ENCODE results near the gene DAB2. TPM values are rescaled to one million over a fixed set of nuclear protein-coding genes. Genes with fewer than 3 reads are reported as not detected.
"Not testable (repeated sequence)": the region's sequence is repeated elsewhere in the genome, so short reads cannot be mapped to it uniquely, and the experiment has no call there.

DAB2 gene
- total RNA-seq, 1 donor from 2014 or later, result 64.5 TPM

DNA sequence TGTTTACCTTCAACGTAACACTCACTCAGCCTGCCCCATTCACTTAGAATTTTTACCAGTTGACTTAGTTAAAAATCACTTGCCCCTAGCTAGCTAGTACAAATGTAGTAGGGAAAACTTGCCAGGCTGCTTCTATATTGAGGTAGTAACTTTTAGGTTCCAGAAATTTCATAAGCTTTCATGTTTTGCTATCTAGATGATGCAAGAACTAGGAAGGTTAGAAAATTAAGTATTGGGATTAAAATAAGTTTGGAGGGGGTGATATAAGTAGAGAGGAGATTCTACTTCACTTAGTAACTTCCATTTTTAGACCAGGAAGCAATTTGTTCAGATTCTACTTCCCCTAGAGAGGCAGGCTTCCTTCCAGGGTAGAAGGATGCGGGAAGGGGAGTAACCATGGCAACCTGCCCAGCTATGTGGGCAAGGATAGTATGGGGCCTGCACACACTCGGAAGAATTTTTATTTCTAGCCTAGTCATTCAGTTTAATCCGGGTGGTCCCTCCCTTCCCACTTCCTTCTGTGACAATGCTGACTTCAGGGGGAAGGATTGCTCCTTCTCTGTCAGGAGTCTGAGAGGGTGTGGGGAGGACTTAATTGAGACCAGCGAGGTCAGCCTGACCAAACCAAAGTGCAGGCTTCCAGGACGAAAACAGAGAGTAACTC is 4.2 kb downstream of the DAB2 start:
- DNase-seq, result peak; percentile 53

DNA sequence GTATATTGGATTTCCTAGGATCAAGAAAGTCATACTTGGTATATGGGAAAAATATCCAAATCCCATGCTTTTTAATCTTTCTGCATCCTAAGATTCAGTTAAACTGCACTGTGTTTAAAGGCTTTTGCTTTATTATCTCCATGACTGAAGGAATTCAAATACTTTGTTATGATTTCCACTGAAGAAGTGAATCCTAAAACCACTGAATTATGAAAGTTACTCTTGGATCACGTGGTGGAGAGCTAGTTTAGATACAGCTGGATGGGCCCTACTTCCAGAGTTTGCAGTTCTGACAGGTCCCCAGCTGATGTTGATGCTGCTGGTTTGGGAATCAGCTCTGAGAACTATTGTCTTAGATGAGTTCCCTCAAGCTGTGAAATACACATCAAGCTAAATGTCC is 5.0 kb downstream of the DAB2 start:
- no peak for DNase-seq

DNA sequence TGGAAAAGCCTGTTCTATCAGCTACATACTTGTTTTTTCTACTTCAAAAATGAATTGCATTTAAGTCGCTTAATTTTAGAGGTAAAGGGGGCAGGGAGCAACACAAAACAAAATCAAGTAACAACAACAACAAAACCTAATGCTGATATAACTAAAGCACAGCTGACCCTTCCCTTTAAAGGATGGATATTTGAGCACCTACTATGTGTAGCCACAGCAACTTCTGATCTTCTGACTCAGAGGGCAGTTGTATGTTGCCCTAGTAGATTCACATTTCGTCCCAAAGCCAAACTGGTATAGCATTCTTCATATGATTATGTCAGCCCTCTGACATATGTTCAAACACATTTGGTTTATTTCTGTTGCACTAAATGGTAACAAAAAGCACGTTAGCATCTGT is 6.8 kb downstream of the DAB2 start:
- no peak for DNase-seq

DNA sequence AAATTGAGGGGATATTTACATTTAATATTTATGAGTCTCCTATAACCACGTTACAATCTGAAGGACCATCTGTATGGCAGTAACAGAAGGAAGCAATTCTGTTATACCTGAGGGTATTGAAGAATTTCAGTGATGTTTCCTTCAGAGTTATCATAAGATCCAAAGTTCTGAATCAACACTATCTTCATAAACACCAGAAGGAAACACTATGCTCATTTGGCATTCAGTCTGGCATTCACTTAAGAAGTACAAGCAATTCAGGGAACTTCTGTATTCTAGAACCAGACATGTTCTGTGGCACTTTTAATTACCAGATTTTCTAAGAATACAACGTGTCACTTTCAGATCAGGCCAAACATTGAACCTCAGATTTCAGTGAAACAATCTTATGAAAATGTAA is 9.6 kb downstream of the DAB2 start:
- no peak for DNase-seq

DNA sequence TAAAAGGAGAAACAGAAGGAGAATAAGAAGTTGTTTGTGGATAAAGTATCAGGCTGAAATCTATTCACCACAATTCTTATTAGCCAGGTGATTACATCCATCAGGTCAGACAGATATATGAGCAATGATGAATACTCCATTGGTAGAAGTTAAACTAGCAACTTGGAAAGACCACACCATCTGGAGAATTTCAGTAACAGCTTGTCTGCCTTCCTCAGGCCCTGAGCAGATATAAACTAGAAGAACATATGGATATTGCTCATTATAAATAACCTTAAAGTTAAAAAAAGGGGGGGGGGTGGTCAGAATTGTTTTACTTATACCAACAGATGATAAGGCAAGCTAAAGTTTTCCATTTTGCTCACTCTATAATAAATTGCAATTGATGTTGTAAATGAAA is 10.4 kb downstream of the DAB2 start:
- DNase-seq, result no peak

DNA sequence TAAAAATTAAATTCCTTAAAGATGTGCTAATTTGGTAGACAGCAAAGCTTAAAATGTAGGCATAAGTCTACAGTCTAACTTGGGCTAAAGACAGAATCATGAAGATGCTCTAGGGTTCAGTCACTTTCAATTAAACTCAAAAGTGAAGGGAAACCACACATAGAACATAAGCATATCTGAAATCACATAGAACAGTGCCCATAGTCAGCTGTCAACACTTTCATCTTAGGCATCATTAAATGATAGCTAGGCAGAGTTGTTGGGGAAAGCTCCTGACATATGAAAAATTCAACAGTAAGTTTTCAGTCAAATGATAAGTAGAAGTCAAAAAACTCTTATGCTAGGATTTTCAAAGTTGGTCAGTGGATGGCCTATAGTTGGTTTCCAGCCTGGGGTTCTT is 11.0 kb downstream of the DAB2 start:
- DNase-seq, result no peak

DNA sequence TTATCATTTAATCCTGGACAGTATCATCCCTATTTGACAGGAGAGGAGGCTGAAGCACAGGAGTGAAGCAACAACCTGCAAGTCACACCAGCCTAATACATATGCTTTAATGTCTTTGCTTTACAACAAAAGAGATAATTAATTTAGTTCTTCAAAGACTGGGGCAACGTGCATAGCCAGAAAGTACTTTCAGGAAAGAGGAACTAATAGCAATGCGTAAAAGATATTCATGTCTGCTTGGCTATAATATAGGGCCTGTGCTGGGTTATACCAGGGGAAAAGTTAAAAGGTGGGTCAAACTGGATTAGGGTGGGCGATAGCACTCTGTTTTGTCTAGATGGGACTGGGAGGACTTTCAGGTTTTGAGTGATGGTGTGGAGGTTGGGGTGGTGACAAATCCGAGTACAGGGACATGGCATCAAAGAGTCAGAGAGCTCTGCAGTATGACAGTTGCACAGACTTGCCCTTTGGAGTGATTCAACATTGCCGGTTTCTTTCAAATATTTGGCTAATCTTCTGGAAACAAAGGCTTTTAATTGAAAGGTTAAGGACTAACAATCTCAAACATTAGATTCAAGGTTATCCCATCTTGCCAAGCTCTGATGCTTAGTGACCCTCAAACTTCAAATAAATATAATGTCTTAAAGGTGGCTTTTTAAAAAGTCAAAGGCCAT is 11.9 kb downstream of the DAB2 start:
- no peak for DNase-seq

DNA sequence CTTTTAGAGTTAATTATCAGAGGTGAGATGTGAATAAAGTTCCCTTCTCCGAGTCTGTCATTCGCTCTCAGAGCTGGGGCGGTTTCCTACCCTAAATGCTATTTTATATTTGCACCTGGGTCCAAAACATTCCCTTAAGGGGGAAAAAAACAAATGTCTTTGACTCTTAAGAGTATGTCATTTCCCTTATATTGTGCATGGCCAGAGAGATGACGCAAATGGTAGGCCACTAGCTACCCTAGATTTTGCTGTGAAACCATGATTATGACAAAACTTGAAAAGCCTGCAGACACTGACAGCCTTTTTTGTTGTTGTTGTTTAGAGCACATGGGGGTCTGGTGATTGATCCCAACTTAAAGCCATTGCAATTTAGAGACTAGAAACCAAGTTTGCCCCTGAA is 12.8 kb downstream of the DAB2 start:
- DNase-seq, result no peak

DNA sequence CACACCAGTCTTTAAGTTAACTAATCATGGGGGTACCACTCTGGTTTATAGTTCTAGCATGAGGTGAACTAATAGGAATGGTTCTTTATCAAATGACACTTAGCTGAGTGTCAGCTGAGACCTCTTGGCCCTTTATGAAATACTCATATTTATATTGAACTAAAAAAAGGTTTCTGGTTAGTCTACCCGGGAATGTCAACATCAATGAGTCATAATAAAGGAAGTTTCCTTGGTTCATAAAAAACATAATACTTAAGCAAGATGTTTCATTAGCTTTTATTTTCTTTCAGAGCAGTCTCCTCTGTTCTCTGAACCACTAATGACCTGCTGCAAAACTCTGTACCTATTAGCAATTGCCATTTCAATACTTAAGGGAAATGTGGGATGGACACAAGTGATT is 13.7 kb downstream of the DAB2 start:
- no peak for DNase-seq

DNA sequence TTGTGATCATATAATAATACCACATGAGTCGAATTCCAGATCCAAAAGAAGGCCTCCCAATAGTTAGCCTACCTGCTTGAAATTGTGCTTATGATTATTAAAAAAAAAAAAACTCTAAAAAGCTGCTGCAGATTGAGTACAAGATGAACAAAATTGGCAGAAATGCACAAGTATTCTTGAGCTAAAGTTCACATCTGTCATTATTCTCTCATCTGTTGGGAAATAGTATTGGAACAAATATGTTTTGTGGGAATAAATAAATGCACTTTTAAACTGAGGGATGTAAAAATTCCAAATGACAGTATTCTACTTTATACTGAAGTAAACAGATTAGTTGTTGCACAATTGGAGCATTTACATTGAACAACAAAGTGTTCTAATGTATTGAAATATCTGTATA is 15.7 kb downstream of the DAB2 start:
- no peak for DNase-seq

DNA sequence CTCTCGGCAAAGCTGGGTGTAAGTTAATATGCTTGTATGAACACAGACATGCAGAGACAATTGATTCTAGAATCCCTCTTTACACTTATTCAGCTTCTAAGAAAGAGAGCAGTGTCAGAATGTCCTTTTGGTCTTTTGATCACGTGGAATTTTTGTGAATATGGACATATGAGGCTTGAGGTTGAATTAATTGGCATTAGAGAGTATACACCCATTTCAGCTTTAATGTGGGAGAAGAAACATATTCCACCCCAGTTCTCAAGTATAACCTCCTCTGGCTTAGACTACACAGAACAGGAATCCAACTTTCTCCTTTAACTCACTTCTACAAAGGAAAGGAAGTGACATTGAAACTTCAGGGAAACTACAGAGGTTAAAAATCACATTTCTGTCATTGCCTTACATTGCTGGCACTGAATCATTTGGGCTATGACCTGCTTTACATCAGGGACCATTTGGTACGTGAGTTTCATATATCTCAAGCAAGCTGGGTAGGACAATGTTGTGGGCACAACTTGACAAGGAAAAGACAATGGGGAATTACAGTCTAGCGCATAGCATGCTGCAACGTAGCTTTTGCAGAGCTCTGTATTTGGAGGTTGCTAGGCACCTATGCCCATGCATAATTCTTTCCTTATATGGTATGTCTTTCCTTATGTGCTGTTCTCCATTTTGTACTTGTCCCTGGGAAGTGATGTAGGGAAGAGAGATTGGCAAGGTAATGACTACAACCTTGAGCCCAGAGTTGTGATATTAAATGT is 19.5 kb downstream of the DAB2 start:
- no peak for DNase-seq

DNA sequence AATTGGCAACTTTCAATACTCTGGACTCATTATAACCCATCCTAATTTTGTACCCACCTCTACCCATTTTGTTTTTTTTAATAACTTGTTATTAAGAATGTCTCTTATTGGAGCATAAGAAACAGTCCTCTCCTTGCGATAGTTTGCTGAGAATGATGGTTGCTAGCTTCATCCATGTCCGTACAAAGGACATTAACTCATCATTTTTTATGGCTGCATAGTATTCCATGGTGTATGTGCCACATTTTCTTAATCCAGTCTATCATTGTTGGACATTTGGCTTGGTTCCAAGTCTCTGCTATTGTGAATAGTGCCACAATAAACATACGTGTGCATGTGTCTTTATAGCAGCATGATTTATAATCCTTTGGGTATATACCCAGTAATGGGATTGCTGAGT is 21.0 kb downstream of the DAB2 start:
- not testable (repeated sequence) for DNase-seq

DNA sequence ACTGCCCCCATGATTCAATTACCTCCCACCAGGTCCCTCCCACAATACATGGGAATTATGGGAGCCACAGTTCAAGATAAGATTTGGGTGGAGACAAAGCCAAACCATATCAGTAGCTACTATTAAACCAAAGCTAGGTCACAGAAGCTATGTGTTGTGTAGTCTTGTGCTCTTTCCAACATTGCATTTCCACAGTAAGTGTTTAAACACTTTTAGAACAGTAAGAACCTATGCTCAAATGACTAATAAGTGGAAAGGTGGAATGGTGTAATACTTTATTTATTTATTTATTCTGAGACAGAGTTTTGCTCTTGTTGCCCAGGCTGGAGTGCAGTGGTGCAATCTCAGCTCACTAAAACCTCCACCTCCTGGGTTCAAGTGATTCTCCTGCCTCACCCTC is 22.6 kb downstream of the DAB2 start:
- DNase-seq, result not testable (repeated sequence)

DNA sequence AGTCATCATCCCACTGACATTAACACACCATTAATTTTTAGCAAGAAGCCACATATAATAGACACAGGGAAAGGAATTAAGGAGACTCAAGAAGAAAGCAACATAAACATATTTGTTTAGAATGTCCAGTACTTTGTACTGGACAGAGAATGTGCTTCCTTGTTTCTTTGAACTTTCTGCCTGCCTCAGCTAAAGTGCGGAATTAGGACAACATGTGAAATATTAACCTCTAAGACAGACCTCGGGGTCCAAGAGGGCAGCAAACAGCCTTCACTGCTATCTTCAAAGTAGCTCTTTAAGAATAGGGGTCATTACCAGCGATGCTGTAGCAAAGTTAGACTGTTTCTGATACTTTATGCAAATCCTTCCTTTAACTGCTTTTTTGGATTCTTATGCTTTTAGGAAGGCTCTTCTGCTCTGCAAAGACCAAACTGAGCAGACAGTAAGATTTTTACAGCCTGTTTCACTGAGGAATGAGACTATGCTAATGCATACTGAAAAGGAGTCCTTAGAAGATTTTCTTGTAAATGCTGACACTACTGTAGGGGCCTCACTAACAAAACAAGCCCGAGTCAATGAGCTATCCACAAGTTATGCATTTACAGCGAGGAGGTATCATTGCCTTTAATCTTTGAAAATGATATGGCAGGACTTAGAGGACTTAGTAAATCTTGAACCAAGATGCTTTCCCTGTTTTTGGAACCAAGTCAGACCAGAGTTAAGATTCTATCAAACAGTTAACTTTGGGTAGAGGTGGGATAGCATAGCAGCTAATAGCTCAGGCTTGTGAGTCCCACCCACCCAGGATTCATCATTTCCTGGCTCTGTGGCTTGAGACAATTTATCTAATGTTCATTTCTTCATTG is 23.8 kb downstream of the DAB2 start:
- no peak for DNase-seq

DNA sequence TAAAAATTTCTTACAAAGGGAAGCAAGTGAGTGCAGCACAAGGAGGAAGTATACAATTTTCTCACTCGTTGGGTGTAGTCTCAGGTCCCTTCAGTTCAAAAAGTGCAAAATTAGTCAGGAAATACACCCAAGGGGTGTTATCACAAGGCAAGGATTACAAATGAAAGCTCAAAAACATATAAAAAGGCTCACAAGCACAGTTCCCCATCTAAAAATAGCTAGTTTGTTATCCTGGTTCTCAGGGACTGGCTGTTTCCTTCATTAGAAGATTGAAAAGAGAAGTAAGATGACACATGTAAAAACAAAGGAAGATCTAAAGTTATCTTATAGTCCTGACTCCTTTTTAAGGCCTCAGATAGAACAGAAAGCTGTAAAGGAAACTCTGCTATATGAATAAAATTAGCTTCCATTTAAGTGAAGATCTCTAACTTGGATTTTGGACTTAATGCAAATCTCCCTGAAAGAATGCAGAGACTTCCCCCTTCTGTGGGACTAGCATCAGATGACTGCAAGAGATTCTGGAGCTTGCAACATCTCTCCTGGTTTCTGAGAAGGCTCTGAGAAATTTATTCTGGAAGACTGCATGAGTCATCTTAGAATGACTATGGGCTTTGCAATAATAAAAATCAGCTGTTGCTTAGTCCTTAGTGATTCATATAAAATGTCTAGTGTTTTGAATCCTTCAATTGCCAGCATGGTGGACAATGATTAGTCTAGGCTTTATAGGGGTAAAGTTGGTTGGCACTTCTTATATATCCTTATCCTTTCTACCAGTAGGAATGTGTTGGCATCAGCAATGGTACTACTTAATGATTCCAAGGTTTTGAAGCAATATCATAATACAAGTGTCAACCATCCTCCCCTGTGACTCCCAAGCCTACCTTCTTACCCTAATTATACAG is 25.4 kb downstream of the DAB2 start:
- DNase-seq, result no peak

DNA sequence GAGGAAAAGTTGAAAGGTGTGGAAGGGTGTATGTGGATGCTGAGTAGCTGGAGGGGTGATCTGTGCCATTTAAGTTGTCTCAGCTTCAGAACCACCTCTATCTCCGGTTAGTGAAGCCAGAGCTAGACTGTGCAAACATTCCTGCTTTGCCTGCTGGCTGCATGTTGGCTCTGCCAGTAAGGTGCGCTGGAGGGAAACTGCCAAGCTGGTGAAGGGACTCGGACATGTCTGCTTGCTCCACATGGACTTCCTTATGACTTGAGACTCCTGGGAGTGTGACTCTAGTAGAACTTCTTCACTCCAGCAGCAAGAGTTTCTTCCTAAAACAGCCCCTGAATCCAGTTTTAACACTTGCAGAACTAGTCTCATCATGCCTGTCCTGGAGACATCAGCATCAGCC is 27.9 kb downstream of the DAB2 start:
- DNase-seq, result no peak

DNA sequence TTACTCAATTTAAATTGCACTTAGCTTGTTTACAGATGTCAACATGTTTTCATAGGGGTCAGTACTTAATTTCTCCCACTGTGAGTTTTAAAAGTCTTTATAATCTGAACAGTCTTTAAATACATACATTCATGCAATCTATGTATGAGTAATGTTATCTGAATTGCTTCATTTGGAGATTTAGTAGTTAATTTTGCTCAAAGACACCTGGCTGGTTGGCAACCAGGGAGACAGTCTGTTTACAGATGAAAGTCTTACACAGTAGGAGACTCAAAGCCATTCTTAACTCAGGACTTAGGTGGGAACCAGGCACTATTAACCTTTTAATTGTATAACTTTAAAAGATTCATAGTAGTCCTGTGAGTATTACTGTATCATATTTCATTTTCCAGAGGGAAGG is 29.3 kb downstream of the DAB2 start:
- no peak for DNase-seq

DNA sequence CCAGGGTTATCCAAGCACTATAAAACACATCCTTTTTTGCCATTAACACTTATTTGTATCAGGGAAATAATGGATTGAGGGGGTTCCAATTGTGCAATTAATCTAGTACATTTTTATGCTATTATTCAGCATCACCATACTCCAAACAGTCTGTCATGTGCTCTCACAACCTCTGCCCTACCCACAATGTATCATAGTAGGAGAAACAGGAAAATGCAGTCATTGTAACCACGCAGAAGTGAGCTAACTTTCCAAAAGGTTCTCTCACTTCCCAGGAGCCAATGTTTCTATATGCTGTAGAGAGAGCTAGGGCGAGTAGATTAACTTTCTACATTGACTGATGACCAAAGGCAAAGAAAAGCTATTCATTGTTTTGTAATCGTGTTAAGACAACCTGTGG is 29.8 kb downstream of the DAB2 start:
- DNase-seq, result no peak

DNA sequence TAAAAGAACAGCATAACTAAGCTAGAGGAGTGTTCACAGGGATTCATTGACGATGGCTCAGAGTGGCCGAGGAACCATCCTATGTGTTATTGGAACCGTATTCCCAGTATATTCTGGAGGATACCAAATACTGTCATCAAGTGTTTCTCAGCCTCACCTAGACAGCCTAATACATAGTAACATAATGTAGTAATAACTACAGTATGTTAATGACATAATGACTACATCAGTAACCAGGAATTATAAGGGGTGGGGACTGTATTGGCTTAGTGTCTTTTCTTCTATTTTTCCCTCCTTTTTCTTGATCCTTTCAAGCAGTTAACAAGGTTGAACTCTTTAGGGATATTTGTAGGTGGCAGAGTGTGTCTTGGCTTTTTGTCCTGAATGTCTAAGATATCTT is 33.8 kb downstream of the DAB2 start:
- DNase-seq, result no peak

DNA sequence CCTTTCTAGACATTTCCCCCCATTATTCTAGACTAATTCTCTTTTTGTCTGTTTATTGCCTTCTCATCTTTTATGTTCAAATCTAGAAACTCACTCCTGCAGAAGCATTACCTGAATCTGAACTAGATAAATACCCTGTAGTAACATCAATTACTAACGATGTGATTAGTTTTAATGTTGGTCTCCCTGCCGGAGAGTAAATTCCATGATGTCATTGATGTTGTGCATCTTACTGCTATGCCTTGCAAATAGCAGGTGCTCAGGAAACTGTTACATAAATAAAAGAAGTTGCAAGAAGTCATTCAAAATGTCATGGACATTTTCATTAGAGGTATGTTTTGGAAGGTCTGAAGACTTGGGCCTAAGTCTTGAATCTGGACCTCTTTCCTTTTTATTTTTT is 37.5 kb downstream of the DAB2 start:
- no peak for DNase-seq

DNA sequence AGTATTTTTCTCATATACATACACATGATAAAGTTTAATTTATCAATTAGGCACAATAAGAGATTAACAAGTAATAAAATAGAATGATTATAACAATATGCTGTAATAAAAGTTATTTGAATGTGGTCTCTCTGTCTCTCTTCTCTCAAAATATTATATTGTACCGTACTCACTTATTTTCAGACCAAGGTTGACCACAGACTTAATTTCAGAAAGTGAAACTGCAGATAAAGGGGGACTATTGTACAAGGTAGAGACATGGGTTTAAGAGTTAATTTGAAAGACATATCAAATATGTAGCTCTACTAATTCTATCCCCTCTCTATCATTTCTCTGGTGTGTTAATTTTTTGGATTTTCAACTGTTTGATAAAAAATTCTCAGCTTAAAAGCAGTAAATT is 40.5 kb downstream of the DAB2 start:
- DNase-seq, result no peak

DNA sequence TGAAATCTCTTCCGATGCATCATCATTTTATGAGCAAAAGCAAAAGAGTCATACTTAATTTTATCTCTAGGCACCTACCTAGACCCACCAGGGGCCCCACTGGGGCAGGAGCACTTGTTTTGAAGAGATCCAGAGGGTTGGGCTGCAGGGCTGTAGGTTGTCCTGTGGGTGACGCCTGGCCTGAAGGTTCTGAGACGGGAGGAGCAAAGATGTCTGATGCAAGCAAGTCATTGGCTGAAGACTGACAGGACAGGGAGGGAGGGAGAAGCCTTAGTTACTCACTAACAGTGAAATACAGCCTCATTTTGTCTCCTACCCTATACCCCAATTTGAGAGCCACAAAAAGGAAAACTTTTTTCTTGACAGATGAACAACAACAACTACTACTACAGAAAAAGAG is 43.4 kb downstream of the DAB2 start:
- no peak for DNase-seq
